Upper lobe of left lung (tissue), 6 donors: ENCODE measurements around the gene ANO6. TPM values are rescaled to one million over a fixed set of nuclear protein-coding genes. Genes with fewer than 3 reads are reported as not detected.

Source experiments
- ATAC-seq, 2 donors: fragments of 200-7000 bp; cut with Tn5 transposase; one replicate each; pipeline ENCODE4 v1.9.1; 2022; ENCODE audit warnings: mild to moderate bottlenecking in 2 of 2, moderate library complexity in 2 of 2; ENCODE audit not compliant: low FRiP score in 2 of 2
- DNase-seq, 2 donors: peaks; one replicate each; pipeline ENCODE4 v3.0.0-alpha.2; 2019 to 2020
- H3K27ac ChIP-seq, 4 donors: fragments of 200-600 bp; sonication (generic); one replicate each; pipeline ENCODE4 v1.5.1; 2016 to 2019
- H3K27me3 ChIP-seq, 4 donors: fragments of 200-600 bp; sonication (generic); one replicate each; pipeline ENCODE4 v1.5.1; 2017 to 2019
- H3K36me3 ChIP-seq, 4 donors: fragments of 200-600 bp; sonication (generic); one replicate each; pipeline ENCODE4 v1.5.1; 2016 to 2019
- H3K4me1 ChIP-seq, 4 donors: fragments of 200-600 bp; sonication (generic); one replicate each; pipeline ENCODE4 v1.5.1; 2018 to 2019
- H3K4me3 ChIP-seq, 4 donors: fragments of 200-600 bp; sonication (generic); one replicate each; pipeline ENCODE4 v1.5.1; 2017 to 2019; ENCODE audit warnings: mild to moderate bottlenecking in 2 of 4, moderate library complexity in 1 of 4
- H3K9me3 ChIP-seq, 4 donors: fragments of 200-600 bp; sonication (generic); one replicate each; pipeline ENCODE4 v1.5.1; 2018 to 2019
- CTCF ChIP-seq, 6 experiments: fragments of 450-650 bp in 4 of 6; fragments of 200-600 bp in 2 of 6; sonication (generic) in 2 of 6; IDR thresholded peaks; one replicate each; pipeline ENCODE4 v1.5.1; 2016 to 2019; ENCODE audit warnings: antibody characterized with exemption in 6 of 6
- EP300 ChIP-seq, 4 donors: sonication (generic); formaldehyde crosslinking; IDR thresholded peaks; one replicate each; pipeline ENCODE4 v1.5.1; 2017; ENCODE audit warnings: antibody characterized with exemption in 4 of 4, control low read depth in 2 of 4
- POLR2A ChIP-seq, 4 donors: fragments of 450-650 bp; IDR thresholded peaks; one replicate each; pipeline ENCODE4 v1.5.1; 2016 to 2017; ENCODE audit warnings: antibody characterized with exemption in 4 of 4, mild to moderate bottlenecking in 2 of 4
- POLR2AphosphoS5 ChIP-seq, 2 donors: sonication (generic); formaldehyde crosslinking; IDR thresholded peaks; one replicate each; pipeline ENCODE4 v1.5.1; 2017; ENCODE audit warnings: antibody characterized with exemption in 2 of 2
- WGBS, 2 donors: methylation state at CpG; one replicate each; pipeline ENCODE4 v1.1.5; 2017 to 2018; 5-methylcytosine and 5-hydroxymethylcytosine counted together
- total RNA-seq, 6 donors: library from RNA; depleted of rRNA in 4 of 6; stranded (reverse); fragments of >200 nt in 4 of 6; gene quantifications; one replicate each; pipeline versions ENCODE4 v1.1.0 to v1.2.1, GENCODE V29; 2016 to 2021
- donor health status: DM: no; HTN: no; CAD: no; lungs with moderate emphysema.
- donor health status: DM: no; HTN: yes; CAD: no; lungs with severe emphysema.

Gene ANO6
- total RNA-seq, 6 donors from 2014 or later, result 26.2 to 83.7 (median 57.9) TPM

GRCh38 chr12:45273717-45274271 lies 57.9 kb downstream of the ANO6 start:
- H3K4me3 ChIP-seq, result no peak overlapping the region
- peak overlapping the region; percentile 7 to 74 (median 46) for H3K27ac ChIP-seq
- no peaks in the 10 kb centered on the region for H3K9me3 ChIP-seq
- no peak for TF ChIP-seq POLR2A (IDR thresholded peaks at IDR 0.05)
- no peak for TF ChIP-seq CTCF (IDR thresholded peaks at IDR 0.05)
- TF ChIP-seq POLR2AphosphoS5 (IDR thresholded peaks at IDR 0.05), result peak in 1 of 2 donors; percentile 43
- peak in 2 of 4 donors; percentile 38 to 48 for TF ChIP-seq EP300 (IDR thresholded peaks at IDR 0.05)
- ATAC-seq, result peak; percentile 81 to 95
- H3K4me1 ChIP-seq, result peaks cover 23 to 43% (median 27%) of the 10 kb centered on the region in 4 donors
- H3K36me3 ChIP-seq, result no peaks in the 10 kb centered on the region
- 30 to 35% methylated on average over 1 of the region's 1 CpG for WGBS, 2 donors
- H3K27me3 ChIP-seq, result no peaks in the 10 kb centered on the region
- peak in 1 of 2 donors; percentile 28 for DNase-seq

GRCh38 chr12:45276154-45276755 lies 60.4 kb downstream of the ANO6 start:
- no peak for ATAC-seq
- no peak overlapping the region for H3K27ac ChIP-seq
- WGBS, 2 donors, result 72 to 74% methylated on average over 5 of the region's 5 CpGs

GRCh38 chr12:45278447-45278846 lies 62.6 kb downstream of the ANO6 start:
- no peak for TF ChIP-seq POLR2A (IDR thresholded peaks at IDR 0.05)
- no peak for TF ChIP-seq CTCF (IDR thresholded peaks at IDR 0.05)
- no peak for TF ChIP-seq EP300 (IDR thresholded peaks at IDR 0.05)
- no peak for TF ChIP-seq POLR2AphosphoS5 (IDR thresholded peaks at IDR 0.05)
- Histone ChIP-seq H3K4me1 (peaks cover 10 to 27% (median 22%) of the 10 kb centered on the region in 4 donors), H3K27me3 (no peaks in the 10 kb centered on the region), H3K36me3 (no peaks in the 10 kb centered on the region), H3K27ac (peak overlapping the region in 2 of 4 donors; percentile 21 to 67), H3K4me3 (no peak overlapping the region), H3K9me3 (no peaks in the 10 kb centered on the region)
- no peak for DNase-seq
- no peak for ATAC-seq
- 0 to 64% methylated on average over 1 of the region's 1 CpG for WGBS, 2 donors

More at GRCh38 chr12:45276154-45276755, 60.4 kb downstream of the ANO6 start:
- TF ChIP-seq POLR2AphosphoS5 (IDR thresholded peaks at IDR 0.05), result no peak
- no peak for TF ChIP-seq POLR2A (IDR thresholded peaks at IDR 0.05)
- no peak for TF ChIP-seq EP300 (IDR thresholded peaks at IDR 0.05)
- no peak for TF ChIP-seq CTCF (IDR thresholded peaks at IDR 0.05)
- H3K4me3 ChIP-seq, result no peak overlapping the region
- no peak for DNase-seq
- H3K4me1 ChIP-seq, result peaks cover 12 to 30% (median 23%) of the 10 kb centered on the region in 4 donors
- no peaks in the 10 kb centered on the region for H3K36me3 ChIP-seq
- no peaks in the 10 kb centered on the region for H3K27me3 ChIP-seq
- no peaks in the 10 kb centered on the region for H3K9me3 ChIP-seq

DNA sequence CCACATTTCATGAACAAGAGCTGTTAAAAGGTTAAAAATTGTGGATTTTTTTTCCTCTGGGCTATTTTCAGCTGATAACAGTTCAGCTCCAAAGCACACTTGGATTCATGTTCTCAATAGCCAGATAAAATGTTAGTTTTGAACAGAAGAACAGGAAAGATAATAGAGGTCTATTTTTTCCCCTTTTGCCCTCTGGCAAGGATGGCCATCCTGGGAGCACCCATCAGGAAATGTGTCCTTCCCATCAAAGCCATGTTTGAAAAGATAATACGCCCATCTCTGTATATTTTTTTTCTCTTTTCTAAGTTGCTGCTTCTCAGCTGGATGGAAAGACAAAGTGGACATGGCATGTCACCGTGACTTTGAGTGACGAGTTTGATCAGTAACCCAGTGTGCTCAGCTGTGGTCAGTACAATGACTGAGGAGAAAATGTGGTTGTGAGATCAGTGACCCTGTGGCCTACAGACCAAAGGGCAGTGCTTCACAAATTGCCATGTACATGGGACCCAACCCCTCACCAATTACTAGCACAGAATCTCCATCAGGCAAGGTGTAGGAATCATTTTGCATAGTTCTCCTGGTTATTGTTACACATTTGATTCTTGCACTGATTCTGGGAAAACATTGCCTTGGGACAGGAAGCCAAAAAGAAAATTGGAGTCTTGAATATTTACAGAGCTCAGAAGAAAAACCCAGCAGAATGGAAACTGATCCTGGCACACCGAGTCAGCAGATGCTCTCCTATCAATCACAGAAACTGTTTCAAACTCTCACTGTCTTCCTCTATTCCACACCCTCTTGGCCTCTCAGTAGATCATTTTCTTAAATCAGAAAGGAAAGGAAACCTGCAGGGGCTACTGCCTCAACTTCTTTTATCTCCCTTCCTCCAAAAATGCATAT lies 64.3 kb downstream of the ANO6 start:
- ATAC-seq (no peak), DNase-seq (no peak)
- H3K9me3 ChIP-seq, result no peaks in the 10 kb centered on the region
- H3K4me1 ChIP-seq, result peaks cover 10 to 25% (median 18%) of the 10 kb centered on the region in 4 donors
- no peaks in the 10 kb centered on the region for H3K27me3 ChIP-seq
- H3K4me3 ChIP-seq, result no peak overlapping the region
- TF ChIP-seq EP300 (IDR thresholded peaks at IDR 0.05) (no peak), POLR2A (IDR thresholded peaks at IDR 0.05) (no peak), CTCF (IDR thresholded peaks at IDR 0.05) (no peak)
- 64 to 73% methylated on average over 4 of the region's 4 CpGs for WGBS, 2 donors
- H3K36me3 ChIP-seq, result no peaks in the 10 kb centered on the region
- no peak overlapping the region for H3K27ac ChIP-seq
